HG03039 (cell line): ENCODE results near the gene RAD51B.
"Not testable (repeated sequence)": the region's sequence is repeated elsewhere in the genome, so short reads cannot be mapped to it uniquely, and the experiment has no call there.

Source experiments
- ATAC-seq: cut with Tn5 transposase; IDR thresholded peaks from one replicate; pipeline ENCODE4 v1.9.1; 2021; ENCODE audit warnings: mild to moderate bottlenecking, moderate library complexity; ENCODE audit not compliant: unreplicated experiment

Gene RAD51B

DNA sequence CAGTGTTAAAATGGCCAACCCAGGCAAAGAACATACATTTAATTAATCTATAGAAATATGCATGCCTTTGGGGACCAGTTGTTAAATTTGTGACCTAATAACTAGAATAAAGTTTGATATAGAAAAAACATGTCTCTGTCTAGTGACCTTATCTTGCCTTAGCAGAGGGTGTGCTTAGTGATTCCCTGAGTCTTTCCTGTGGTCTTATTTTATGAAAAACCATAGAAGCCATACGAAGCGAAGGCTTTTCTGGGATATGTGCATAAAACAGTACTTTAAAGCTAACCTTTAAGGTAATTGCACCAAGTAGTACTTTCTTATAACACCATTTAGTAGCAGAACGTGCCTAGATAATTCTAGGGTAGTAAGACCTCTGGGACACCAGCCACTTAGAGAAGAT lies 593.9 kb downstream of the RAD51B start:
- ATAC-seq, result no peak

DNA sequence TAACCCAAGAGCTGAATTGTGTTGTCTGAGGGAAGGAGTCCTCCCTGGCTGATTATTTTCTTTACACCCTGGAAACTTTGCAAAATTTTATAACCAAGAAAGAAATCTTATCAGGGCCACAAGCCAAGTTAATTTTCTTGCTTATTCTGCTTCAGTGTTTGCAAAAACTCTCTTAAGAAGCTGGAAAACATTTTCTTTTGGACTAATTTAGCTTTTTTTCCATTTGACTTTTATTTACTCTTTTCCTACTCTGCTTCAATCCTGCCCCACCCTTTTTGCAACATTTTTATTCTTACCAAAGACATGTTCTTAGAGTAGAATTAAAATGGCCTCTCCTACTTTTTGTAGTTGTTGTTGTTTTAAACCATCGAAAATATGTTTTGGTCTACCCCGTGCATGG lies 594.5 kb downstream of the RAD51B start:
- ATAC-seq, result no peak

DNA sequence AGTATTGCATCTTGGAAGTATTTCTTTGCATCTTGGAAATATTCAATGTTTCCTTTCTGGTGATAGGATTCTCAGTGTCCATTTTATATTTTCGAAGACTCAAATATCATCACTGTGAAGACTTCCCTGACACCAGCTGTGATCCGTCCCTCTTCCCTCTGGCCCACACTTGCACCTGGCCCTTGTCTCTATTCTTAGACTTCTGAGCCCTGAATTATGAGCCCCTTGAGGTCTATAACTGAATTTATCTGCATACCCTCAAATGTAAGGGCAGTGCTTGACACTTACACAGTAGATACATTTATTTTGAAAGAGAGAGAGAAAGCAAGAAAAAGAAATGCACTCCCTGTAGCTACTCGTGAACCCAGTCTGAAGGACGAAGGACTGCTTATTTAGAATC lies 596.6 kb downstream of the RAD51B start:
- ATAC-seq, result no peak

DNA sequence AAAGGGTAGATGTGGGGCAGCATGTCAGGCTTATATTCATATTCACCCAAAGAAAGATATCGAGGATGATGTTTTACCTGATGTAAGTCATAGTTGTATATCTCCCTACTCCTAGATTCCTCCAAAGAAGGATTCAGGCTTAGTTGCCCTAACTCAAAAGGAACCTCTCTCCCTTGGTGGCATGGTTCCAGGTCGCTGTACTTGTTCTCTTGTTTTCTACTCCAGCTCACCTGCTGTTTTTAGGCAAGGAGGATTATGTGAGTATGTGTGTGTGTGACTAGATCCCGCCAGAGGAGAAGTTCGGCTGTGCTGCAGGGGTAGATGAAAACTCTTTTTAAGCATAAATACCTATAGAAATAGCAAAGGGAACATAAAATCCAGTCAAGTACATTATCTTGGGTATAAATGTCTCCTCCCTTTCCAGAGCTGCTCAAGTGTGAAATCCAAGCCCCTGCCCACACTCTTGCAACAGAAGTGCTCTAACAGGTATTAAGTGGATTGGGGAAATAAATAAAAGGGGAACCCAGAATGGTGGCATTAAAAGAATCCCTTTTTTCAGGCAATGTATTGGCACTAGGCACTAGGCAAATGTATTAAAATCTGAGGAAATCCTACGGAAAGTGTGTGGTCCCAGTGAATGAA lies 597.6 kb downstream of the RAD51B start:
- no peak for ATAC-seq

DNA sequence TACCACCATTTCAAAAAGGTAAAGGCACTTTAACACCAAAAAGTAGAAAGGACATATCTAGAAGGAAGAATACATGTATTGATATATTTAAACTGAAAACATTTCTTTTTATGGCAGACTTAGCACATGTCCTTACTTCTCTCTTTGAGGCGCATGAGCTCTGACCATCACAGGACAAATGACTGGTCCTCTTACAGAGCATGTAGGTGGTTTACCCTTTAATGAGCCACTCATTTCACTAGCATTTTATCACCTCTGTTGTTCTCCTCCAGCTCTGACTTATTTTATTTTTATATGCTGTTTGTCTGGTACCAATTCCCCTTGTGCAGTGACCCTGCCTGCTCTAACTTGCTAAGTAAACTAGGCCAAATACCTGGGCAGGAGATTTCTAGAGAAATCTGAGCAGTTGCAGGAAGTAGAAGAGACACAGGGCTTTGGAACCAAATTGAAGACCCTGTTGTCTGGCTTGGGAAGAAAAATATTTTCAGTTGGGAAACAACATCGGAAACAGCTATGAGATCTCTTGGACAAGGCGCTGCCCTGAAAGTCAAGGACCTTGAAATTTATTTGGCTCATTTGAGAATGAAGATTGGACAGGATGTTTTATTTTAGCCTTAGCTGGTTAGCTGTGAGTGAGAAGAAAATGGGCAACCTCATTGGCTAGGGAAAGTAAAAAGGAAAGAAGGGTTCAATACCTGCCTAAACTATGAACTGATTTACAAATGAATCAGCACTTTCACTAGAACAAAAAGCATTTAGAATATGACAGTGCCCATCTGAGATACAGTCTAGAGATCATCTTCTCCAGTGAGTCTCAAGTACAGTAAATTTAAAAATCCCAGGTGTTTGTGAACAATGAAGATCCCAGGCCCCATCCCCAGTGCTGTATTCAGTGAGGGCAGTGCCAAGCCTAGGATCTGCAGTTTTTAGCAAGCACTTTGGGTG lies 598.9 kb downstream of the RAD51B start:
- ATAC-seq, result no peak

DNA sequence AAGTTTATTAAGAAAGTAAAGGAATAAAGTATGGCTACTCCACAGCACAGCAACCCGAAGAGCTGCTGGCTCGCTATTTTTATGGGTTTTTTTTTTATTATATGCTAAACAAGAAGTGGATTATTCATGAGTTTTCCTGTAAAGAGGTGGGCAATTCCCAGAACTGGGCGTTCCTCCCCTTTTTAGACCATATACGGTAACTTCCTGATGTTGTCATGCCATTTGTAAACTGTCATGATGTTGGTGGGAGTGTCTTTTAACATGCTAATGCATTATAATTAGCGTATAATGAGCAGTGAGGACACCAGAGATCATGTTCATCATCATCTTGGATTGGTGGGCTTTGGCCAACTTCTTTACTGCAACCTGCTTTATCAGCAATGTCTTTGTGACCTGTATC lies 600.8 kb downstream of the RAD51B start:
- no peak for ATAC-seq

DNA sequence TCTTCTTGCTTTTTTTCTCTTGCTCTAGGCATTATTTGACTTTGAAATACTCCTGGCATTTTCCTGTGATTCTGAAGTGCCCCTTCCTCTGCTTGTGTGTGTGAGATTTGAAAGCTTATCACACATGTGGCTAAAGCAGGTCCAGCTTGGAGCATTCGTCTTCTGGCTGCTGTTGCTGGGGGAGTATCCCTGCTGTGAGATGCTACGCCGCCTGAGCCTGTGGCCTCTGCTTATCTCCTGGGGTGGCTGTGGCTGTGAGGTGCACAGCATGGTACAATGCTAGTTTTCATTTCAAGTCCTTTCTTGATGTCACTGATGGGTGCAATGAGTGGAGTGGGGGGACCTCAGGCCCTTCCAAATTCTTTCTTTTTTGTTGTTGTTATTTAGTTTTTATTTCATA lies 601.5 kb downstream of the RAD51B start:
- no peak for ATAC-seq

DNA sequence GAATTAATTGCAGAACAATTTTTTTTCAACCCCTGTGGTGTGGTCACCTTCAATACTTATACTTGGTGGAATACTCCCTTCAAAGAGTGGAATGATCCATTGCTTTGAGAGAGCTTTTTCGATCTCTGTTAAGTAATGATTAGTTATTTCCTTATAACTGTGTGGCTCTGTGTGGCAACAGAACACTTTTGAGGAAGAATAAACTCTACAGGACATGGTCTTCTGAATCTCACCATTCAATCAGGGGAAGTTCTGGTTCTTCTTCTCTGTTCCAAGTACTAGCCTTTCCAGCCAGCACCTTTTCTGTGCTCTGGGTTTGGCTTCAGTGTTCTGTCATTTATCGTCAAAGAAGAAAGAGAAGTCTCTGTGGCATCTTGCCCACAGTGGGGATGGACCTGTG lies 604.1 kb downstream of the RAD51B start:
- ATAC-seq, result no peak

DNA sequence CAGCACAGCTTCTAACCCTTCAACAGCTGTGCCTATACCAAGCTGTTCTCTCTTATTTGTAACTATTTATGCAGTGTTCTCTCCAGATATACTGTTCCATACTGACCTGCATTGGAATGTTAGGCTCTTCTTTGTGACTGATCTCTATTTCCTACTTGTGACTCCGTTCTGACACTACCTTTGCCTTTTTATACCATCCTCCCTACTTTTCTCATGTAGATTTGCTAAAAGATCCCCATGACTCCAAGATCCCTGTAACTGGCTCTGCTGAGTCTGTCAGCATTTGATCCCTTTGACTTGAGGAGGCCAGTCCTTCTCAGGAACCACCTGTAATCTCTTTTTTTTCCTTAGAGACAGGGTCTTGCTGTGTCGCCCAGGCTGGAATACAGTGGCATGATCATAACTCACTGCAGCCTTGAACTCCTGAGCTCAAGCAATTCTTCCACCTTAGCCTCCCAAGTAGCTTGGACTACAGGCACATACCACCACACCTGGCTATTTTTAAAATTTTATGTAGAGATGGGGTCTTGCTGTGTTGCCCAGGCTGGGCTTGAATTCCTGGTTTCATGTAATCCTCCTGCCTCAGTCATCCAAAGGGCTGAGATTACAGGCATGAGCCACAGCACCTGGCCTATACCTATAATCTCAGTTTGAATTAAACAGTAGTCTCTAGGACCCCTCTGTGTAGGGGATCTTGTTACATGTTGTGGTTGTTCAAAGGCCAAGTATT lies 605.0 kb downstream of the RAD51B start:
- no peak for ATAC-seq

DNA sequence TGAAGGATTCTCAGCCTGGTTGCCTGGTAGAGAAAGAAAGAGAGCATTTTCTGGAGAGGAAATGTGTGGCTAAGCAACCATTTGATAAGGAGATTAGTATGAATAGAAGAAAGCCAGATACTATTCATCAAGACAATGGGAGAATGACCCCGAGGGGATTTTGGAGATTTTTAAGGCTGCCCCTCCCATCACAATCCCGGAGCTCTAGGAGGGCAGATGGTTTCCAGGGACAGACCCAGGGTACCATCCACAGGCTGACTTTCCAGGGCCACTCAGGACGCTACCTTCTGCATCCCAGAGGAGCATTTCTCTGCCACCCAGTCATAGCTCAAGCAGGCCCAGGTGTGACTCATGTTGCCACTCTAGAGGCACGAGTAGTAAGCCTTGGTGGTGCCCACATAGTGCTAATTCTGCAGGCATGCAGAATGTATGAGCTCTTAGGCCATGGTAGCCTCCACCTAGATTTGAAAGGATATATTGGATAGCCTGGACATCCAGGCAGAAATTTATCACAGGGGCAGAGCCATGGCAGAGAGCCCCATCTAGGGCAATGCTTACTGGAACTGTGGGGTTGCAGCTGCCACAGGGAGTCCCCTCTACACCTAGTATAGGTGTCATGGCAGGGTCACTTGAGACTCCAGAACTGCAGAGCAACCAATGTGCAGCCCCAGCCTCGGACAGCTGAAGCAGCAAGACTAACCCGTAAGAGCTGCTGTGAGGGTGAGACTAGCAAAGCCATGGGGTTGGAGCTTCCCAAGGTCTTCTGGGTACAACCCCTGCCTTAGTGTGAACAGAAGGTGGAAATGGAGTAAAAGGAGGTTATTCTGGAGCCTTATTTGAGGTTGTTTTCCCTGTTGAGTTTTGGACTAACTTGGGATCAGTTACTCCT lies 607.3 kb downstream of the RAD51B start:
- no peak for ATAC-seq

DNA sequence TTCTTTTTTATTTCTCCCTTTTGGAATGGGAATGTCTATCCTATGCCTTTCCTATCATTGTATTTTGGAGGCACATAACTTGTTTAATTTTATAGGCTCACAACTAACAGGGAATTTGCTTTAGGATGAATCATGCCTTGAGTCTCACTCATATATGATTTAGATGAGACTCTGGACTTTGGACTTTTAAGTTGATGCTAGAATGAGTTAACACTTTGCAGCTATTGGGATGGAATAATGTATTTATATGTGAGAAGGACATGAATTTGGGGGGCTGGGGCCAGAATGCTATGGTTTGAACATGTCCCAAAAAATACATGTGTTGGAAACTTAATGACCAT lies 607.9 kb downstream of the RAD51B start:
- no peak for ATAC-seq

DNA sequence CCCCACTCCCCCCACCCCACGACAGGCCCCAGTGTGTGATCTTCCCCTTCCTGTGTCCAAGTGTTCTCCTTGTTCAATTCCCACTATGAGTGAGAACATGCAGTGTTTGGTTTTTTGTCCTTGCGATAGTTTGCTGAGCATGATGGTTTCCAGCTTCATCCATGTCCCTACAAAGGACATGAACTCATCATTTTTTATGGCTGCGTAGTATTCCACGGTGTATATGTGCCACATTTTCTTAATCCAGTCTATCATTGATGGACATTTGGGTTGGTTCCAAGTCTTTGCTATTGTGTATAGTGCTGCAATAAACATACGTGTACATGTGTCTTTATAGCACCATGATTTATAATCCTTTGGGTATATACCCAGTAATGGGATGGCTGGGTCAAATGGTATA lies 609.3 kb downstream of the RAD51B start:
- ATAC-seq, result not testable (repeated sequence)

DNA sequence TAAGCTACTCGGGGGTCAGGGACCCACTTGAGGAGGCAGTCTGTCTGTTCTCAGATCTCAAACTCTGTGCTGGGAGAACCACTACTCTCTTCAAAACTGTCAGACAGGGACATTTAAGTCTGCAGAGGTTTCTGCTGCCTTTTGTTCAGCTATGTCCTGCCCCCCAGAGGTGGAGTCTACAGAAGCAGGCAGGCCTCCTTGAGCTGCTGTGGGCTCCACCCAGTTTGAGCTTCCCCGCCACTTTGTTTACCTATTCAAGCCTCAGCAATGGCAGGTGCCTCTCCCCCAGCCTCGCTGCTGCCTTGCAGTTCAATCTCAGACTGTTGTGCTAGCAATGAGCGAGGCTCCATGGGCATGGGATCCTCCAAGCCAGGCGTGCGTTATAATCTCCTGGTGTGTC lies 614.6 kb downstream of the RAD51B start:
- not testable (repeated sequence) for ATAC-seq

DNA sequence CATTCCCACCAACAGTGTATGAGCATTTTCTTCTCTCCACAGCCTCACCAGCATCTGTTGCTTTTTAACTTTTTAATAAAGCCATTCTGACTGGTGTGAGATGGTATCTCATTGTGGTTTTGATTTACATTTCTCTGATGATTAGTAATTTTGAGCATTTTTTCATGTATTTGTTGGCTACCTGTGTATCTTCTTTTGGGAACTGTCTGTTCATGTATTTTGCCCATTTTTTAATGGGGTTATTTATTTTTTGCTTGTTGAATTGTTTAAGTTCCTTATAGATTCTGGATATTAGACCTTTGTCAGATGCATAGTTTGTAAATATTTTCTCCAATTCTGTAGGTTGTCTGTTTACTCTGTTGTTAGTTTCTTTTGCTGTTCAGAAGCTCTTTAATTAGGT lies 616.1 kb downstream of the RAD51B start:
- not testable (repeated sequence) for ATAC-seq

DNA sequence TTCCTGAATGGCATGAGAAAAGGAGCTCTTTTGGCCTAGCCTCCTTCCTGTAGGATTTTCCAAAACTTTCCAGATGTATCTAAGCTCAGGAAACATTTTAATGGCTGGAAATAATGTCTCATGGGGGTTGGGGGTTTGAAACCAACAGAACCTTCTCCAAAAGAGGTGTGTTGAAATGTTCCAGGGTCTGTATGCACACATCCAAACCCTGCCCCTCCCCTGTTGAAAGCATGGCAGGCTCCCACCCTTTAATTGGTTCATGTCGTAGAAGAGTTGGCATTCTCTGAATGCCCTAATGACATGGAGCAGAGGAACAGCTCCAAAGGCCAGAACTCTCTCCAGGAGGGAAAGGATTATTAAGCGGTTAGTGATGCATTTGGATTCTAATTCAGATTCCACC lies 620.1 kb downstream of the RAD51B start:
- no peak for ATAC-seq

DNA sequence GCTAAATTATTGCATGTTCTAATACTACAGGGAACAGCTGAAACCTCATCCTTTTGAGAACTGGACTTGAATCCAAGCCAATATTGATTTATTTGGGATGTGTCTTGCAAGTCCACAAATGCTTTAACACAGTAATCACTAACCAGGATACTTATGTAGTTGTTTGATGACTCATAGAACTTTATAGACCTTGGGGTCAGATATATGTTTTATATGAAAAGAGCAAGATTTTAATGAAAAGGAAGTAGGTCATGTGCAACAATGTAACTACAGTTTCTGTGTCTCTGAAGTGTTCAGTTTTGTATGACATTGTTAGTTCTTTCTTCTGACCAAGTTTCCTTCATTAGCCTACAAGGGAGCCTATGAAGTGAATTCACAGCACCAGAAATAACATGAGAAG lies 621.2 kb downstream of the RAD51B start:
- no peak for ATAC-seq

DNA sequence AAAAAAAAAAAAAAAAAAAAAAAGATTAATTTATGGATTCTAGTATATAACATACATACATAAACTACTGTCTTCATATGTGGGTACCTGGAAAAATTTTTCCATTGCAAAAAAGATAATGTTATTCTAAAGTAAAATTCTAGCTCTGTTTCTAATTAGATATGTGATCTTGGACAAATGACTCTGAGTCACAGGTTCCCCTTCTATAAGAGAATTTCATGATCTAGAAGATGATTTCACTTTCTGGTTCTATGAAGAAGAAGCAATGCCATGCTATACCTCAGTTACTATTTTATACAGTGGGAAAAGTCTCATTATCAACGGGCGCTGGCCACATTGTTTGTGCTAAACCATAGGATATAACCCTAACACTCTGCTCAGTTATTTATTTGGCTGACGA lies 622.0 kb downstream of the RAD51B start:
- ATAC-seq, result no peak

DNA sequence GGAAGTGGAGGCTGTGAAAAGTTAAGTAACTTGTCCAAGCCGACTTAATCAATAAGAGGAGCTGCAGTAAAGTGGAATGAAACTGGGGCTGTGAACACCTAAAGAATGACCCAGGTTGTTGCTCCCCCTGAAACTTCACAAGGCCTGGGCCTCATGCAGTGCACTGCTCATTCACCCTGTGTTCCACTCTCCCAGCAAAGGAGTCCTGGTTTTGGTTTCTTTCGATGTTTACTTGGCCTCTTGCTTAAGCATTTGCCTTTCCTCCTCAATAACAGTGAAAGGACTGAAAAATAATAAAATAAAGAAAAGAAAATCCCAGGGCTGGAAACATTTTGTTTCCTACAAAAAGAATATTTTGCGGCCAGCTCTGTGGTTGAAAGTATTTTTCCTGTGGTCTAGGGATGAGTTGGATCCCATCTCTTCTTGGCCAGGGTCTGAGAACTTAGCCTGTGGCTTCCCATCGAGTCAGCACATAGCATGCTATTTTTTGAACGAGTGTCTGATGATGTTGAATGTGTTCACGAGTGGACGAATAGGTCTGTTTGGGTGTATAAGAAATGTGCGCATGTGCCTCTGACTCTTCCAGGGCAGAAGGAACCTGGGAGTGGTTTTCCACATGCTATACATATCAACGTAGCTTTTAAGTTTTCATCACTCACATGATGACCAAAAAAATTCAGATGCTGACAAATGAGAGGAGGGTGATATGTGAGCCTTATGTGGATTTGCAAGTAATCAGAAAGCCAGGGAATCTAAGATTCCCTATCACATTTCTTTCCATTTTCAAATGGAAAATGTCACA lies 623.5 kb downstream of the RAD51B start:
- ATAC-seq, result no peak

DNA sequence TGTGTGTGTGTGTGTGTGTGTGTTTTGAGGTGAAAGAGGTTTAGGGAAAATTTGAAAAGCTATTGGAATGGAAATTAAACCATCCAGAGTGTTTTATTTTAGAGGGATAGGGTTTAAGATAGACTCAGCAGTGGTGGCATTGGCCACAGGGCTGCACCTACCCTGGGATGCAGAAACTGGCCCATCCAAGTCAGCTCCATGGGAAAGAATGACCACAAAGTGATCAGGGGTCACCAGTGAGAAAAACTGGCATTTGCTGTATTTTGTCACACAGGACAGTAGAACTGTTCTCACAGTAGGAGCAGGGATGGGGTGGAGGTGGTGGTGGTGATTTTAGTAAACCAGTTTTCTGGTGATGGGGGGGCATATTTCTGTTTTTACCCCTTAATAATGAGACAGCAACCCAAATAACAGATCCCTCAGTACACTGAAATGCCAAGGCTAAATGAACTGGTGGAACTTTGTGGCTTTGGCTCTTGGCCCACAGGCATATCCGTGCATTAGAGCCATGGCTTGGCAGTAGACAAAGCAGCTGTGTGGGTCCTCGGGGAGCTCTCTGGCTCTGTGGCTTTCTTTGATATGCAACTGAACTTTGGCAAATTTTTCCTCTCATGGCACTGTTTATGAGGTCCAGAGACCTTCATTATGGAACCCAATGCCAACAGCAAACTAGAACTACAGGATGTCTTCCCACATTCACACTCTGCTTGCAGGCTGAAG lies 625.0 kb downstream of the RAD51B start:
- ATAC-seq, result no peak
